HG02642 (cell line): ENCODE data around the gene ZNF12.

Source experiments
- ATAC-seq: cut with Tn5 transposase; IDR thresholded peaks from one replicate; pipeline ENCODE4 v1.9.1; 2021; ENCODE audit warnings: mild to moderate bottlenecking; ENCODE audit not compliant: unreplicated experiment, poor library complexity

ZNF12 gene

DNA sequence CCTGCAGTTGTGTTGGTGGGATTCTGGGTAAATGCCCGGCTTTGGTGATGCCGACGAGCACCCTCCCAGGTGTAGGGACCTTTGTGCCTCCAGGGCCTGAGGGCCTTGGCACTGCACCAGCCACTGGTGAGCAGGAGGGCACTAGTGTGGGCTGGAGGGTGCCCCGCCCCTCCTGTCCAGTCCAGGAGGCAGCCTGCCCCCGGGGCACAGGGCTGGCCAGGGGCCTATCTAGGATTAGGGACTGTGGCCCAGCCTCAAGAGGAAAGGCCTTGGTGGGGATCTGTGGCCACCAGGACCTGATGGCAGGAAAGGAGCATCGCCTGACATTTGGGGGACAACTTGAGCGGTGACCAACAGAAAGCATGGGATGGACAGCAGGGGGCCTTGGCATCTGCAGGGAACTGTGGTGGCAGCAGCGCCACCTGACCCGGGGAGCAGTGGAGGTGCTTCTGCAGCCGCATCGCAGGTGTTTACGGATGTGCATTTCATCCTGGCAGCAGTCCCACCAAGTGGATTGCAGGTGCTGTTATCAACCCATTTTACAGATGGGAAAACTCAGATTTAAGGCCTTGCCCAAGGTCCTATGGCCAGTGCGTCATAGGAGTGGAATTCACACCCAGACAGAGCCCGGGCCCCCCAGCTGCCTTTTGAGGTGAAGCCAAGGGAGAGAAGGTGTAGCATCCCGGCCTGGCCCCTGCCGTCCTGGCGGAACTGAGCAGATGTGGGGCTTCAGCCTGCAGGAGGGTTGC lies 58.5 kb downstream of the ZNF12 start:
- no peak for ATAC-seq

DNA sequence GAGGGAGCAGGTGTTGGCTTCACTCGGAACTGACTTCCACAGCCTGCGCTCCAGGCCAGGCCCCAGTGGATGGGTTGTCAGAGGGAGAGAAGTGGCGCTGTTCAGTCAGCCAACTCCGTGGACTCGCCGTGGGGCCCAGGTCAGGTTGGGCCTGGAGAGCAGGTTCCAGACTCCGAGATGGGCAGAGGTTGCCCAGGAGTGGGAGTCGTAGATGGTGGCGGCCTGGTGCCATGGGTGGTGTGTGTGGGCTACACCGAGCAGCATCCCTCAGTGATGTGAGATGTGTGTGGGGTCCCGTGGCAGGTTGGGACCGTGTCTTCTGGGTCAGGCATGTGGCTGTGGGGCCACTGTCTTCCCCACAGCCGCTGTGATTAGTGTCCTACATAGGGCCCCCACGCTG lies 59.2 kb downstream of the ZNF12 start:
- no peak for ATAC-seq

DNA sequence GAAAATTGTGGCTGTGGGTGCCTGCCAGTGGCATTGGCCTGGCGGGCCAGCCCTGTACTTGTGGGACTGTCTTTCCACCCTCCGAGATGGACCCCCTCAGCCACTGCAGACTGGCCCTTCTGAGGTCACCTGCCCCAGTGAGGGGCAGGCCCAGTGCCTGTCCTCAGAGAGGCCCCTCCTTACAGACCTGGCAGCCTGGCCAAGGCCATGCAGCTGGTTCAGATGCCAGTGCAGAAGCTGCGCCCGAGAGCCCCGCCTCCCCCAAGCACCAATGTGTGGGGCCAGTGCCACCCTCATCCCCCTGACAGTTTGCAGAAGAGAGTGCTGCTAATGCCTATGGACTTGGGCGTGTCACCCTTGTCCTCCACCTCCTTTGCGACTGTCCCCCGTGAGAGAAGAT lies 59.7 kb downstream of the ZNF12 start:
- no peak for ATAC-seq

DNA sequence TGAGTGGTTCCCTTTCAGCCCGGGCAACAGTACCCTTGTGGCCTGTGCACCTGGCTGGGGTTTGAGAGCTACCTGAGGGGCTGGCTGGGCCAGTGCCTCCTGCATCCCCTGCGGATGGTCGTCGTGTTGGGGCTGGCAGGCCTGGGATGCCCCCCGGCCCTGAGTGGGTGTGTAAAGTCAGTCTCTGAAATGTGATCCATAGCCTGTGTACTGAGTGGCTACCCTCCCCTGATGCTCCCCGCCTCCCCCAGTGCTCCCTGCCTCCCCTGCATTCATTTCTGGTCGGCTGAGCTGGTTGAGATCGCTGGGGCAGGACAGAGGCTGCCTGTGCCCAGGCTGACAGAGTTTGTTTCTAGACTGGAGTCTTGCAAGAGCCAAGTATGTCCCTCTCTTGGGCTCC lies 60.3 kb downstream of the ZNF12 start:
- no peak for ATAC-seq

DNA sequence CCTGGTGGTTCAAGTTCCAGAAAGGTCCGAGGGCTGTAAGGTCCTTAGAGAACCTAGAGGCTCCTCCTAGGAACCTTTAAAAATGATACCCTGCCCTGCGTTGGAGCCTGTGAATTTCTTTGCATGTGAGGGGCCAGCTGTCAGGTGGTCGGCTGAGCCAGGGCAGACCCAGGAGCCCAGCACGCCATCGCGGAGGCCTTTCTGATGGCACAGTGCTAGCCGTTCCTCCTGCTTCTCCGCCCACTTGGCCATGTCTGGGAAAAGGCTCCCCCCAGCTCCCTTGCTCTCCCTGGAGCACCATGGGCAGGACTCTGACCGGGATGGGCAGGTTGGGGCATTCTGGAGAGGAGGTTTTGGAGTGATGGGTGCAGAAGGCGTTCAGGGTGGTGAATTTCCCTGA lies 62.0 kb downstream of the ZNF12 start:
- ATAC-seq, result no peak

DNA sequence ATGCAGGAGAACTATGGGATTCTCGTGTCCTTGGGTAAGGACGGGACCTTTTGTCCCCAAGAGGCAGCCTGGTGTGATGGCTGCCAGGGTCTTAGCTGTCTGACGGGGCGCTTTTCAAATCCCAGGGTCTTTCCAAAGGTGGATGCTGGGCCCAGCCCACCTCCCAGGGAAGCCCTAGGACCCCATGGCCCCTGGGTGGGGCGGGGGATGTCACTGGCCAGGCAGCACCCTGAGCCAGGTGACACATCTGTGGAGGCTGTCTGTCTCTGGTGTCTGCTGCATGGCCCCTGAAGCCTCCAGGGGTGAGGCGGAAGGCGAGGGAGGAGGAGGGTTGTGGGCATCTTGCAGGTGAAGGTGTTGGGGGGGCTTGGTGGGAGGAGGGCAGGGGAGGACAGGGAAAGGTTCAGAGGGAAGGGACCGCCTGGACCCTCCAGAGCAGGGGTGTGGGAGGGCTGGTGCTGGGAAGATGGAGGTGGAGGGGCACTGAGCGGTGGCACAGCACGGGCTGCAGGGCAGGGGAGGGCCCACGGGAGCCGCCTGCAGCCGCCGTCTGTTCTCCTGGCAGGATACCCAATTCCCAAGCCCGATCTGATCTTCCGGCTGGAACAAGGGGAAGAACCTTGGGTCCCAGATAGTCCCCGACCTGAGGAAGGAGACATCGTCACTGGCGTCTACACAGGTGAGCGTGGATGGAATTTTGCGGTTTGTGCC lies 62.7 kb downstream of the ZNF12 start:
- no peak for ATAC-seq

DNA sequence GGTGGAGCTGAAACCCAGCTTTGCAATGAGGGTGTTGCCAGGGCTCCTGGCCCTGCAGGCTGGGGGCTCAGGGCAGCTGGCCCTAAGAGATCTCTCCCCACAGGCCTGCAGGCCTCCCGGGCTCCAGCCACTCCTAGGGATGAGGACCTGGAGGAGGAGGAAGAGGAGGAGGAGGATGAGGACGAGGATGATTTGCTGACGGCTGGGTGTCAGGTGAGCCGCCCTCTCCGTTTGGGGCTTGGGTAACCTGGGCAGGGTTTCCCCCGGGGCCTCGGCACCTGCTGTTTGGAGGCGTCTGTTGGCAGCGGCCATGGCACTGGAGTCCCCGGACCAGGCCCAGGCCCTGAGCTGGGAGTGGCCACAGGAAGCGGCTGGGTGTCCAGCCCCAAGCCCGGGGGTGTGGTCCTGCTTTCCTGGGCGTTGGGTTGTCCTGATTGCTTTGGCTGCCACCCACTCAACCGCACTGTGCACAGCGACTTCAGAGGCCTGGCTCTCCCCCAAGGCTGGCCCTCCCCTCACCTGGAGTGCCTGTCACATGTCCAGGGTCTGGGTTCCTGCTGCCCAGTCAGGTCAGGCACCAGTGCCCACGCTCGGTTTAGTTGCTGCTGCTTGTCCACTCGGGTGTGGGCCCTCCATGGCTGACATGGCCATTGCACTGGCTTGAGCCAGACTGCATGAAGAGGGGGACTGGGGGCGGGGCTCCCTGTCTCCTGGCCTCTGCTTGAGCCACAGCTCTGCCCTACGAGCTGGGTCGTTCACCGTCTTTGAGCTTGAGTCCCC lies 63.7 kb downstream of the ZNF12 start:
- ATAC-seq, result no peak

DNA sequence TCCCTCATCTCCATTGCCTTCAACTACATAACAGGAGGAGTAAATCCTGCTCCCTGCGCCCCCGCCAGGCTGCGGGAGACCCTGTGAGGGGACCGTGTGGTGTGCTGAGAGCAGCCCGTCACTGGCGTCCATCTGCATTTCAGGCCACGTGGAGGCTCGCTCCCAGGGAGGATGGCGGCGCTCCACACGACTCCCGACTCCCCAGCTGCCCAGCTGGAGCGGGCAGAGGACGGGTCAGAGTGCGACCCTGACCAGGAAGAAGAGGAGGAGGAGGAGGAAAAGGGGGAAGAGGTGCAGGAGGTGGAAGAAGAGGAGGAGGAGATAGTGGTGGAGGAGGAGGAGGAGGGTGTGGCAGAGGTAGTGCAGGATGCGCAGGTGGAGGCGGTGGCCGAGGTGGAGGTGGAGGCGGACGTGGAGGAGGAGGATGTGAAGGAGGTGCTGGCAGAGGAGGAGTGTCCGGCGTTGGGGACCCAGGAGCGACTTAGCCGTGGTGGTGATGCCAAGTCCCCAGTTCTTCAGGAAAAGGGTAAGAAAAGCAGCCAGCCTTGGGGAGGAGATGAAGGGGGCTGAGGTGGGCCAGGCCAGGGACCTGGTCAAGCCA lies 64.4 kb downstream of the ZNF12 start:
- ATAC-seq, result no peak

DNA sequence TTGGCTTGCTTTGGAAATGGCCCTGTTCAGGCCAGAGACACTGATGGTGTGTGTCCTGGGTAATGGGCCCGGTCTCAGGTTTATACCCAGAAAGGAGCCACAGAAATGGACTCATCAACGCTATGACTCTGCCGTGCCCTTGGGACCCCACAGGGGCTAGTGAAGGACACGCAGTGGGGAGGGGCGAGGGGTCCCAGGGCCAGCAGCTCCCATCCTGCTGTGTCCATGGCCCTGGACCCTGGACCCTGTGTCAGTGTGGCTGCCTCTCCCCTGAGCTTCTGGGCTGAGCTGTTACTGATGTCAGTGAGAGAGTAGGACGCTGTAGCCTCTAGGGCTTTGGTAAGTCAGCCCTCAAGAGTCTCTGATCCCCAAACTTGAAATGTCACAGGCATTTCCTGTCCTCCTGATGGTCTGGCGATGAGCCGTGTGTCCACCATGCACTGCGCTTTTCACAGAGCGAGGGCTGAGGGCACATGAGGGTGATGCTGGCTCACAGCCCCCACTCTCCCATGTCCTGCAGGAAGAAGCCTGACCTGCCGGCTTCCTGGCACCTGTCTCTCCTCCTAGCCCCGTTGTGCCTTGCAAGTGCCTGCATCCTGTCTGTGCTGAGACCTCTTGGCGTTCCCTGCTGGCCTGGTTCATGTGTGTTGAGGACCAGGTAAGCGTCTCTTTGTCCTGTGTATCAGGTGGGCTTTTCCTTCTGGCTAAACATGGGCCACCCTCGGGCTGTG lies 65.3 kb downstream of the ZNF12 start:
- ATAC-seq, result no peak

DNA sequence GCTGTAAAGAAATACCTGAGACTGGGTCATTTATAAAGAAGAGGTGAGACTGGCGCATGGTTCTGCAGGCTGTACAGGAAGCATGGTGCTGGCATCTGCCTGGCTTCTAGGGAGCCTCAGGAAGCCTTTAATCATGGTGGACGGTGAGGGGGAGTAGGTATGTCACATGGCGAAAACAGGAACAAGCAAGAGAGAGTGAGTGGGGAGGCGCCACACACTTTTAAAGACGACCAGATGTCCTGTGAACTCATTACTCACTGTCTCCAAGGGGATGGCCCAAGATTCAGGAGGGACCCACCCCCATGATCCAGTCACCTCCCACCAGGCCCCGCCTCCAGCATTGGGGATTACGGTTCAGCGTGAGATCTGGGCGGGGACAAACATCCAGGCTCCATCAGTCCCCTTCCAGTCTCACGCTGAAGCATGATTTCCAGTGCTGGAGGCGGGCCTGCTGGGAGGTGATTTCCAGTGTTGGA lies 66.5 kb downstream of the ZNF12 start:
- no peak for ATAC-seq

DNA sequence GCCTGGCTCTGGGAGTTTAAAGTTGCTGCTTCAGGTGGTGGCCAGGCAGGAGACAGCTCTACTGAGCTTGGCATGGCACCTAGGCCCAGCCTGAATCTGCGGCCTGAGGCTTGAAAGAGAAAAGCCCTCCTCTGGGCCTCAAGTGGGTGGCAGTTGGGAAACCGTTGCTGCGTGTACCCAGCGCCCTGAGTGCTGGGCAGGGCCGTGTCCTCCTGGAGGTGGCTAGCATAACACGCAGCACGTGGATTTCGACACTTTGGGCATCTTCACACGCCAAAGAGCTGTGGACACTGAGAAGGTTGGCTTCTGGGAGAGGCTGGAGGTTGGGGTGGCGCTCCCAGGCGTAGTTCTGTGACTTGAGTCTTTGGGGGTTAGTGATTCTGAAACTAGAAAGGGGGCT lies 67.1 kb downstream of the ZNF12 start:
- no peak for ATAC-seq

DNA sequence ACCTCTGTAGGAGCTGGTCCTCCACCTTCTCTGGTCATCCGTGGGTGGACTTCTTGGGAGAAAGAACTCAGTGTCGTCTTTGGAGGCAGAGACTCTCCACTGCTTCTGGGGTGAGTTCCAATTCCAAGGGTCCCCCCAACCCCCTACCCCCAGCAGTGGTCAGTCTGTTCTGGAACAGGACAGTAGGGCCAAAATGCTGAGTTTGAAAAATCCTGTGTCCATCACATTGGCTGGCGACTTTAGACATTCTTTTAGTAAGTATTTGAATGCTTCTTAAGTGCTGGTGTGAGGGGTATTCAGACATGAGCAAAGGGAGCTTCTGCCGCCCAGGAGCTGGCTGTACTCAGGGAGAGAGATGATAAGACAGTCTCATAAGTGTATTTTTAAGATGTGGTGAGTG lies 67.7 kb downstream of the ZNF12 start:
- no peak for ATAC-seq
